Skeletal muscle satellite cell (primary cell): ENCODE measurements around the gene MAP2K5.

Source experiments
- H3K27me3 ChIP-seq: 2 replicates; pipeline ENCODE4 v1.7.0; 2013; ENCODE audit warnings: low read length; ENCODE audit not compliant: control insufficient read depth, insufficient read depth
- H3K36me3 ChIP-seq: 2 replicates; pipeline ENCODE4 v1.7.0; 2013; ENCODE audit warnings: mild to moderate bottlenecking, control low read depth, low read length; ENCODE audit not compliant: insufficient read depth
- H3K4me1 ChIP-seq: 2 replicates; pipeline ENCODE4 v1.7.0; 2013; ENCODE audit warnings: low read length; ENCODE audit not compliant: control insufficient read depth, insufficient read depth
- H3K4me2 ChIP-seq: 2 replicates; pipeline ENCODE4 v1.7.0; 2013; ENCODE audit warnings: mild to moderate bottlenecking, low read length
- H3K4me3 ChIP-seq: 2 replicates; pipeline ENCODE4 v1.7.0; 2013; ENCODE audit warnings: low read length
- H3K9ac ChIP-seq: 2 replicates; pipeline ENCODE4 v1.7.0; 2013; ENCODE audit warnings: mild to moderate bottlenecking, low read depth, low read length, moderate library complexity
- H3K9me3 ChIP-seq: replicated peaks from 2 replicates; pipeline ENCODE4 v1.7.0; 2013; ENCODE audit warnings: mild to moderate bottlenecking, control low read depth, low read length

MAP2K5 gene

DNA sequence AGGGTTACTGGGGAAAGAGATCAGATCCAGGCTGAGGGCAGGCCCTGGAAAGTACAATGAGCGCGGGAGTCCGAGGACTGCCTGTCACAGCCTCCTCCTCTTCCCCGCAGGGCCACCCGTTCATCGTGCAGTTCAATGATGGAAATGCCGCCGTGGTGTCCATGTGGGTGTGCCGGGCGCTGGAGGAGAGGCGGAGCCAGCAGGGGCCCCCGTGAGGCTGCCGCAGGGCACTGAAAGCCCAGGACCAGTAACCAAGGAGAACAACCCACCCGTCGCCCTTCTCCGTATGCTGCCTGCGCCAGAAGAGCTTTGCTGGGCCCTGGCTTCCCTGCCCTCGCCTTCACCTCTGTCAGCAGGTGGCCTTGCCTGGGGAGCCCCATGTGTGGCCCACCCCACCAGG is 264.0 kb downstream of the MAP2K5 start:
- H3K27me3 ChIP-seq: no peaks in the 10 kb centered on the region
- no peaks in the 10 kb centered on the region for H3K4me1 ChIP-seq
- no peak overlapping the region for H3K4me3 ChIP-seq
- no peaks in the 10 kb centered on the region for H3K36me3 ChIP-seq
- H3K9me3 ChIP-seq: no peaks in the 10 kb centered on the region
- H3K9ac ChIP-seq: no peak overlapping the region
- H3K4me2 ChIP-seq: no peak overlapping the region

DNA sequence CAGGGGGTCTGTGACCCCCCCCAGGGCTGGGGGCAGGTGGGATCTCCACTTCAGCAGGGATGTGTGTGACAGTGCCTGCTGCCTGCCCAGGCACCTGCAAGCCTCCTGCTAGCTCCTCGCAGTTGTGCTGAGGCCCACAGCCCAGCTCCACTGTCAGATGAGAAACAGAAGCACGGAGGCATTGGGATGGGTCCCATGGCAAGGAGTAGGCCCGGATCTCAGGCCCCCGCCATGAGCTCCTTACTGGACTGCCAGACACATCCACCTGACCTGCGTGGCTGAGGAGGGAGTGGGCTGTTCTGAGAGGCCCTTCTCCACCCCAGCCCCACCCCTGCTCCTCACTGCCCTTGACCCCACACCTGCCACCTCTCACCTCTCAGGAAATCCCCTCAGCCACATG is 264.6 kb downstream of the MAP2K5 start:
- H3K27me3 ChIP-seq: peaks cover 4% of the 10 kb centered on the region
- no peaks in the 10 kb centered on the region for H3K9me3 ChIP-seq
- no peaks in the 10 kb centered on the region for H3K4me1 ChIP-seq
- H3K36me3 ChIP-seq: no peaks in the 10 kb centered on the region
- H3K4me2 ChIP-seq: no peak overlapping the region
- no peak overlapping the region for H3K9ac ChIP-seq
- no peak overlapping the region for H3K4me3 ChIP-seq

DNA sequence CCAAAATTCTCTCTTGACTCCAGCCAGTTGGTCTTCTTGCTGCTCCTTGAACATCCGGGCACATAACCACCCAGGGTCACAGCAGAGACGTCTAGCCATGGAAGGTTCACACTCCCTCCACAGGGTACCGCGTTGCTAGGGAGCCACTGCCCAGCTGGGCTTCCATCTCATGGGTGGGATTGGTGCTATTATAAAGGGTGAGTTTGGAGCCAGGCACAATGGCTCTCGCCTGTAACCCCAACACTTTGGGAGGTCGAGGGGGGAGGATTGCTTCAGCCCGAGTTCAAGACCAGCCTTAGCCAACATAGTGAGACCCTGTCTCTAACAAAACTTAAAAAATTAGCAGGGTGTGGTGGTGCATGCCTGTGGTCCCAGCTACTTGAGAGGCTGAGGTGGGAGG is 265.3 kb downstream of the MAP2K5 start:
- no peaks in the 10 kb centered on the region for H3K36me3 ChIP-seq
- no peaks in the 10 kb centered on the region for H3K4me1 ChIP-seq
- no peak overlapping the region for H3K4me2 ChIP-seq
- no peak overlapping the region for H3K9ac ChIP-seq
- H3K4me3 ChIP-seq: no peak overlapping the region
- H3K9me3 ChIP-seq: no peaks in the 10 kb centered on the region
- H3K27me3 ChIP-seq: peaks cover 11% of the 10 kb centered on the region

DNA sequence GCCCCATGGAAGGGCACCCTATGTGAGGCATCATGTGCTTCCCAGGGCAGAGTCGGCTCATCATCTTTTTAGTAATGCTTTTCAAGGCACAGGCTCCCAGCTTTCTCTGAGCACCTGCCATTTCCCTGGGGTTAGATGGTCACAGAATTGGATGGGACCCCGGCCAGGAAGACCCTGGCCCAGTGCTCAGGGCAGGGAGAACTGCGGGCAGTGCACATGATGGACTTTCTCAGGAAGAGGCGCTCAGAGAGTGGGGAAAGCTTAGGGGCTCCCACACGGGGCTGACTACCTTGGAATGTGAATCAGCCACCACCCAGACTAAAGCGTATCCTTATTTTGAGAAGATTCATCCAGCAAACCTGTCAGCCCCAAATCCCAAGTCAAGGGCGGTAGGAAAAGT is 266.3 kb downstream of the MAP2K5 start:
- Histone ChIP-seq H3K27me3 (peaks cover 13% of the 10 kb centered on the region), H3K4me1 (no peaks in the 10 kb centered on the region), H3K4me2 (no peak overlapping the region), H3K9me3 (no peaks in the 10 kb centered on the region), H3K9ac (no peak overlapping the region), H3K4me3 (no peak overlapping the region), H3K36me3 (no peaks in the 10 kb centered on the region)

DNA sequence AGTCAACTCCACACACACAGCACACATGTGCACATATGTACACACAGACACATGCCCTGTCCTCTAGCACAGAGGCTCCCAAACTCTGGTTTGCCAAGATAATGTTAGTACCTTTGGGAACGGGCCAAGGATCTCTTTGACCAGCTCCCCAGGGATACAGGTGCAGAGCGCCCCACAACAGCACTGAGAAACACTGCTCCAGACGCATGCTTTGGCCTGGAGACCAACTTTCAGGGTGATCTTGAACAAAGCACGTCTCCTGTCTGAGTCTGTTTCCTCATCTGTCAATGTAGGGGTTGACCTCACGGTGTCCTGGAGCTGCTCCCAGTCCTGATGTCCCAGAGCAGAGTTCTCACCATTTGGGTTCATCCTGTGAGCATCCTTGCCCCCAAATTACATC is 266.9 kb downstream of the MAP2K5 start:
- Histone ChIP-seq H3K9ac (no peak overlapping the region), H3K36me3 (no peaks in the 10 kb centered on the region), H3K27me3 (peaks cover 13% of the 10 kb centered on the region), H3K4me3 (no peak overlapping the region), H3K9me3 (no peaks in the 10 kb centered on the region), H3K4me1 (no peaks in the 10 kb centered on the region), H3K4me2 (no peak overlapping the region)

DNA sequence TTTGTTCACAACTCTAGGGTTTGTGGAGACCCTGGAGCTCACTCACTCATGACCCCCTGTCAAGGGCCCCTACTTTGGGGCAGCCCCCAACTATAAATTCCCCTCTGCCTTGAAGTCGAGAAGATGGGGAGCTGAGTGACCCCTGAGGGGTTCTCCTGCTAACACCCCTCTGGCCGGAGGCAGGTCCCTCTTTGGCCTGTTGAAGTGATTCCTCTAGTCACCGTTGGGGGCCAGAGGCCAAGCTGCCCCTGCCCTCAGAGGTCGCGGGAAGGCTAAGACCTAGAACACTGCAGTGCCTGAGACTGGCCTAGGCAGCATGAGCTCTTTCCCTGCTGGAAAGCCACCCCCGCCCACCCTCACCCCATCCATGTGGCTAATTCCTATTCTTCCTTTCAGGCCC is 267.4 kb downstream of the MAP2K5 start:
- Histone ChIP-seq H3K4me1 (no peaks in the 10 kb centered on the region), H3K9me3 (no peaks in the 10 kb centered on the region), H3K4me2 (no peak overlapping the region), H3K27me3 (peaks cover 13% of the 10 kb centered on the region), H3K4me3 (no peak overlapping the region), H3K36me3 (no peaks in the 10 kb centered on the region), H3K9ac (no peak overlapping the region)

DNA sequence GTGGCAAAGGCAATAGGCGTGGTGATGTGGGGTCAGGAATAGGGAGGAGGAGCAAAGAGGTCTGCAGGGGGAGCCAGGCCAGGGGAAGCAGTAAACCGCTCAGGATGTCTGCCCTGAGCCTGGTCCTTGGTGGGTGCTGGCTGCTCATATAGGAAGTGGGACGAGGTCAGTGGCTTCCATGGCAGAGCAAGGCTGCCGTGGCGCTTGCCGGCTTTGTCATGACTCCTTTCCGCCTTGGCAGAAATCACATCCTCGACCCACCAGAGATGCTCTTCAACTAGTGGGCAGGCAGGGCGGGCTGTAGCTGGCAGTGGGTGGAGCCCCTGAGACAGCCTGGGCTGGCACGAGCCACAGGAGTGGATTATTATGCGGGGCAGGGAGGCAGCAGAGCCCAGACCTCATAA is 269.7 kb downstream of the MAP2K5 start:
- no peak overlapping the region for H3K4me3 ChIP-seq
- peak overlapping the region; percentile 11 for H3K4me2 ChIP-seq
- no peaks in the 10 kb centered on the region for H3K9me3 ChIP-seq
- no peak overlapping the region for H3K9ac ChIP-seq
- no peaks in the 10 kb centered on the region for H3K36me3 ChIP-seq
- H3K4me1 ChIP-seq: no peaks in the 10 kb centered on the region
- H3K27me3 ChIP-seq: peaks cover 16% of the 10 kb centered on the region

DNA sequence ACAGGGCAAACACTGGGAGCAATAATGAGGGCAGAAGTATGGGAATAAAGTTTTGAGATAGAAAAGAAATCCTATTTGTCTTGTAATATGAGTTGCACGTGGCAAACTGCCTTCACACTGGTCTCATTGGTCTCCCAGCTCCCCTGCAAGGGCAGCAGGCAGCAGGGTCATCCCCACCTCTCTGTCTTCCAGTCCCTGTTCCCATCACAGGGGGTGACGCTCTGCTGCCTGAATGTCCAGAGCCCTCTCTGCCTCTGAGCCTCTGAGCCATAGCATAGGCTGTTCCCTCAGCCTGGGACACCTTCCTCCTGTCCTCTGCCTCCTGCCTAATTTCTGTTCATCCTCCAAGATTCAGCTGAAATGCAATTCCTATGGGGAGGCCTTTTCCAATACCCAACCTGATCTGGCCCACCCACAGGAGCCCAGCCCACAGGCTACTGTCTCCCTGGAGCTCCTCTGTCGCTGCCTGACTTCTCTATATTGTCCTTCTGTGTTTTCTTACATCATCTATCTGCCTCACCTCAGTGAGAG is 270.7 kb downstream of the MAP2K5 start:
- H3K4me3 ChIP-seq: no peak overlapping the region
- H3K27me3 ChIP-seq: peaks cover 19% of the 10 kb centered on the region
- H3K9me3 ChIP-seq: no peaks in the 10 kb centered on the region
- H3K4me1 ChIP-seq: no peaks in the 10 kb centered on the region
- H3K36me3 ChIP-seq: no peaks in the 10 kb centered on the region
- no peak overlapping the region for H3K9ac ChIP-seq
- no peak overlapping the region for H3K4me2 ChIP-seq

DNA sequence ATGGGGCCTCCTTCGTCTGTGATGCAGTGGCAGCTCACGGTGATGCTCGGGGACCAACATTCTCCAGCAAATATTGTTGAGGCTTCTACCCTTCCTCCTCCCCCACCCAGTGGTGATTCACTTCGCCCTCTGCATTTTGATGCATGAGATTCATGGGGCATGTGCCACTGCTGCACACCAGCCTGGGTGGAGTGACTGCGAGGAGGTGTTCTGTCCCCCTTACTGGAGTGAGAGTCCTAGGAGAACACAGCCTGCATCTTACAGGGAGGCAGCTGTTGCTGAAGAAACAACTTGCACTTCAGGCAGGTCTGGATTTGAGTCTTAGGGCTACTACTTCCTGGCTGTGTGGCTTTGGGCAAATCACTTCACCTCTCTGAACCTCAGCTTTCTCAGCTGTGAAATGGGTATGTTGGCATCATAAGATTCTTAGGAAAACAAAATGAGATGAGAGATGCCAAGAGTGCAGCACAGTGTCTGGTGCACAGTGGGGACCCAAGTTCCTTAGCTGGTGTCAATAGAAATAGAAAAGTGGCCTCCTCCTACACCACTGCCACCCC is 272.6 kb downstream of the MAP2K5 start:
- Histone ChIP-seq H3K4me2 (no peak overlapping the region), H3K4me1 (no peaks in the 10 kb centered on the region), H3K27me3 (peaks cover 36% of the 10 kb centered on the region), H3K36me3 (no peaks in the 10 kb centered on the region), H3K9ac (no peak overlapping the region), H3K4me3 (no peak overlapping the region), H3K9me3 (no peaks in the 10 kb centered on the region)

DNA sequence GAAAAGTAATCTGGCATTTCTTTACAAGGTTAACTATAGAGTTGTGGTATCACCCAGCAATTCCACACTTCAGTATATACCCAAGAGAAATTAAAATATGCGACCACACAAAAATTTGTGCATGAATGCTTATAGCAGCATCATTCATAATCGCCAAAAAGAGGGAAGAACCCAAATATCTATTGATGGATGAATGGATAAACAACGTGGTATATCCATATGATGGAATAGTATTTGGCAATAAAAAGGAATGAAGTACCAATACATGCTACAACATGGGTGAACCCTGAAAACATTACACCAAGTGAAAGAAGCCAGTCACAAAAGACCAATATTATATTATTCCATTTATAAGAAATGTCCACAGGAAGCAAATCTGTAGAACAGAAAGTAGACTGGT is 274.2 kb downstream of the MAP2K5 start:
- Histone ChIP-seq H3K36me3 (no peaks in the 10 kb centered on the region), H3K9me3 (no peaks in the 10 kb centered on the region), H3K4me2 (no peak overlapping the region), H3K27me3 (peaks cover 51% of the 10 kb centered on the region), H3K9ac (no peak overlapping the region), H3K4me3 (no peak overlapping the region), H3K4me1 (no peaks in the 10 kb centered on the region)

DNA sequence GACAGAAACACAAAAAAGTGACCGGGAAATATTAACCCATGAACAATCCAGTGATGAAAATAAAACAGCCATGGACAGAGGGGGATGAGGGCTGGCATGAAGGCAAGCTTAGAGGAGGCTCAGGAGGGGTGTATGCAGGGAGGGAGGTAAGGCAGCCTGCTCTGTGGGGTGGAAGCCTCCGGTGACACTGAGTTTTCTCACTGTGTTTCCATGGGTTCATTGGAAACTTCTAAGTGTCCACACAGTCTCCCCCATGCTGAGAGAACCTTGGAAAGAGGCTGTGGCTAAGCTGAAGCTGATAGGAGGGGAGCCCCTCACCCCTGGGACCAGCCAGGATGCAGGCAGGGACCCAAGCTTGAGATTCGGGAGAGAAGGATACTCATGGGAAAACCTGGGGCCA is 276.0 kb downstream of the MAP2K5 start:
- H3K36me3 ChIP-seq: no peaks in the 10 kb centered on the region
- H3K27me3 ChIP-seq: peaks cover 57% of the 10 kb centered on the region
- no peak overlapping the region for H3K4me3 ChIP-seq
- H3K4me2 ChIP-seq: no peak overlapping the region
- H3K9me3 ChIP-seq: no peaks in the 10 kb centered on the region
- peaks cover 4% of the 10 kb centered on the region for H3K4me1 ChIP-seq
- H3K9ac ChIP-seq: no peak overlapping the region

DNA sequence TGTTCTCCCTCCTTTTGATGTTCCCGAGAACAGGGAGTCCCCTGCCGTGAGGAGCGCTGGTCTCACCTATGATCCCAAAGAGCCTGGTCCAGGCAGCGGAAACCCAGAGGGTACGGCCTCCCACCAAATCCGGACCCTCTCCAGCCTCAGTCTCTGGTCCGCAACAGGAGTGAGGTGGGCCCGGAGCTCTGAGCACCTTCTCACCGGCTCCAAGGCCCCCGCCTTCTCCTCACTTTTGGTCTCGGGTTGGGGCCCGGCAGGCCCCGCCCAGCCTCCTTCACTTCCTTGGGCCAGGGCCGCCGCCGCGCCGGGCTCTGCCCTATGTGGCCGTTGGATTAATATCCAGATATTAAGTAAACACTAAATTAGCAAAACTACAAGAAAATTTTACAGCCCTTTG is 277.1 kb downstream of the MAP2K5 start:
- Histone ChIP-seq H3K9me3 (no peaks in the 10 kb centered on the region), H3K4me2 (no peak overlapping the region), H3K36me3 (no peaks in the 10 kb centered on the region), H3K4me3 (no peak overlapping the region), H3K9ac (no peak overlapping the region), H3K4me1 (peaks cover 4% of the 10 kb centered on the region), H3K27me3 (peaks cover 68% of the 10 kb centered on the region)
